B cell (primary cell): Measurements from ENCODE around the gene PIAS4. TPM values are rescaled to one million over a fixed set of nuclear protein-coding genes. Genes with fewer than 3 reads are reported as not detected.
A peak's percentile ranks its signal among the peaks of the same experiment; 100 is the strongest.

Experiments
- ATAC-seq: fragments of 200-7000 bp; cut with Tn5 transposase; one replicate; pipeline ENCODE4 v1.10.0; 2021; ENCODE audit warnings: low read depth, mild to moderate bottlenecking, moderate number of reproducible peaks, moderate library complexity
- CTCF ChIA-PET: fragments of 350-600 bp; sonication (Branson Sonifier 250); formaldehyde crosslinking; loops from one replicate; lab custom pipeline; 2021; ENCODE audit warnings: antibody characterized with exemption, inconsistent platforms; lab: Charles Lee
- POLR2A ChIA-PET: fragments of 350-600 bp; sonication (Branson Sonifier 250); formaldehyde crosslinking; loops from one replicate; lab custom pipeline; 2021; ENCODE audit warnings: antibody characterized with exemption; lab: Charles Lee
- DNase-seq: peaks from one replicate; pipeline ENCODE4 v3.0.0; 2013
- H2AFZ ChIP-seq: 2 replicates; pipeline ENCODE4 v1.6.1; 2012; ENCODE audit warnings: mild to moderate bottlenecking, low read depth, low read length; ENCODE audit not compliant: insufficient read depth, poor library complexity, severe bottlenecking
- H3K27ac ChIP-seq, 2 donors: 1 replicate in 1 of 2; 2 replicates in 1 of 2; pipeline ENCODE4 v1.5.1; 2012 to 2013; ENCODE audit warnings: low read length in 2 of 2, mild to moderate bottlenecking in 2 of 2, moderate library complexity in 1 of 2
- H3K27me3 ChIP-seq, 4 experiments: fragments of 200-600 bp in 1 of 4; sonication (generic) in 1 of 4; replicated peaks in 1 of 4; 1 replicate in 2 of 4; 2 replicates in 2 of 4; pipeline versions ENCODE4 v1.6.1 to v1.7.0; 2013 to 2016; ENCODE audit warnings: low read length in 3 of 4, mild to moderate bottlenecking in 2 of 4, mixed read lengths in 1 of 4, moderate library complexity in 1 of 4; ENCODE audit not compliant: insufficient read depth in 4 of 4, control insufficient read depth in 3 of 4; ENCODE audit errors: control extremely low read depth in 1 of 4
- H3K36me3 ChIP-seq, 2 experiments: replicated peaks in 1 of 2; 1 replicate in 1 of 2; 2 replicates in 1 of 2; pipeline versions ENCODE4 v1.6.1 to v1.7.1; 2013; ENCODE audit warnings: low read length in 1 of 2; ENCODE audit not compliant: insufficient read depth in 2 of 2, control insufficient read depth in 1 of 2; ENCODE audit errors: control extremely low read depth in 1 of 2, extremely low read depth in 1 of 2
- H3K4me1 ChIP-seq, 2 donors: fragments of 200-600 bp in 1 of 2; sonication (generic) in 1 of 2; 1 replicate in 1 of 2; 2 replicates in 1 of 2; pipeline versions ENCODE4 v1.5.1 to v1.6.1; 2013 to 2017; ENCODE audit warnings: low read length in 2 of 2; ENCODE audit not compliant: control insufficient read depth in 2 of 2, insufficient read depth in 2 of 2
- H3K4me2 ChIP-seq: replicated peaks from 2 replicates; pipeline ENCODE3; 2012; ENCODE audit warnings: mild to moderate bottlenecking, low read depth, low read length; ENCODE audit not compliant: poor library complexity, severe bottlenecking
- H3K4me3 ChIP-seq, 5 experiments: fragments of 200-600 bp in 1 of 5; sonication (generic) in 1 of 5; 1 replicate in 3 of 5; 2 replicates in 2 of 5; pipeline versions ENCODE4 v1.5.1 to v1.7.0; 2011 to 2016; ENCODE audit warnings: low read length in 4 of 5, mild to moderate bottlenecking in 4 of 5, low read depth in 2 of 5, control low read depth in 1 of 5, moderate library complexity in 1 of 5; ENCODE audit not compliant: insufficient read depth in 1 of 5; ENCODE audit errors: control extremely low read depth in 1 of 5, extremely low read depth in 1 of 5
- H3K79me2 ChIP-seq: fragments of 200-600 bp; sonication (generic); one replicate; pipeline ENCODE4 v1.6.0; 2016; ENCODE audit warnings: low read length; ENCODE audit not compliant: control insufficient read depth, insufficient read depth
- H3K9ac ChIP-seq: fragments of 200-600 bp; sonication (generic); 2 replicates; pipeline ENCODE4 v1.6.1; 2017; ENCODE audit warnings: mild to moderate bottlenecking, low read length, moderate library complexity
- H3K9me3 ChIP-seq, 3 donors: one replicate each; pipeline versions ENCODE4 v1.6.1 to v1.7.1; 2013; ENCODE audit warnings: low read length in 2 of 3; ENCODE audit not compliant: control insufficient read depth in 2 of 3, insufficient read depth in 1 of 3; ENCODE audit errors: control extremely low read depth in 1 of 3
- H4K20me1 ChIP-seq: 2 replicates; pipeline ENCODE4 v1.6.0; 2012; ENCODE audit warnings: mild to moderate bottlenecking, low read length; ENCODE audit not compliant: insufficient read depth, control insufficient read depth, poor library complexity, severe bottlenecking
- H3K27ac Mint-ChIP-seq: one replicate; pipeline ENCODE4 v1.8.0; 2021; ENCODE audit warnings: mixed read lengths
- H3K27me3 Mint-ChIP-seq: one replicate; pipeline ENCODE4 v1.8.0; 2021; ENCODE audit warnings: mixed read lengths
- H3K4me1 Mint-ChIP-seq: one replicate; pipeline ENCODE4 v1.8.0; 2021; ENCODE audit warnings: mixed read lengths
- H3K4me3 Mint-ChIP-seq: one replicate; pipeline ENCODE4 v1.8.0; 2021; ENCODE audit warnings: mixed read lengths
- H3K9me3 Mint-ChIP-seq: one replicate; pipeline ENCODE4 v1.8.0; 2022; ENCODE audit warnings: mixed read lengths; ENCODE audit not compliant: insufficient read depth
- CTCF ChIP-seq: fragments of 200-600 bp; IDR thresholded peaks from one replicate; pipeline ENCODE4 v1.8.0; 2022; ENCODE audit warnings: antibody characterized with exemption, mild to moderate bottlenecking
- EZH2 ChIP-seq: IDR thresholded peaks from 2 replicates; pipeline ENCODE4 v1.6.1; 2012; ENCODE audit warnings: borderline replicate concordance, low read depth, mild to moderate bottlenecking, moderate library complexity, low read length; ENCODE audit not compliant: insufficient read depth, poor library complexity, severe bottlenecking
- WGBS: methylation state at CpG from one replicate; pipeline ENCODE4 v1.1.5; 2013; ENCODE audit warnings: missing lambda C conversion rate; ENCODE audit not compliant: insufficient coverage; 5-methylcytosine and 5-hydroxymethylcytosine counted together
- intact Hi-C: fragments of 100-400 bp; cut with micrococcal nuclease; formaldehyde crosslinking; loops from one replicate; pipeline ENCODE4 v1.10.0; 2022
- polyA plus RNA-seq: library from polyadenylated mRNA; depleted of rRNA; stranded (reverse); fragments of >200 nt; gene quantifications from 2 replicates; pipeline ENCODE4 v1.2.3, GENCODE V29; 2012
- total RNA-seq, 2 donors: library from RNA; stranded (reverse); fragments of 120-200 nt in 1 of 2; gene quantifications; 1 replicate in 1 of 2; 2 replicates in 1 of 2; pipeline versions ENCODE4 v1.2.3 to v1.2.4, GENCODE V29; 2013 to 2022

The PIAS4 gene
- total and polyA plus RNA-seq, 2 donors (not counting 1 experiment from before 2014, with no cell fraction given) = 13.7 to 56.8 TPM

GRCh38 chr19:4063369-4064148 is 56.0 kb downstream of the PIAS4 start:
- Histone ChIP-seq H3K4me1 (peaks cover 51 to 70% of the 10 kb centered on the region in 2 donors), H3K9me3 (no peaks in the 10 kb centered on the region), H3K9ac (peak overlapping the region; percentile 79), H3K4me3 (peak overlapping the region in 4 of 5 experiments; percentile 56 to 78 (median 67)), H3K27me3 (no peaks in the 10 kb centered on the region), H2AFZ (no peak overlapping the region), H4K20me1 (peaks cover 66% of the 10 kb centered on the region), H3K27ac (peak overlapping the region; percentile 1 to 87), H3K36me3 (peaks cover 0 to 26% of the 10 kb centered on the region in 2 experiments), H3K79me2 (peaks cover 68% of the 10 kb centered on the region), H3K4me2 (peak overlapping the region; percentile 98)
- 56% methylated on average over 29 of the region's 31 CpGs for WGBS
- CTCF ChIA-PET = no interaction called here
- intact Hi-C loops = loop anchor here (10.0 kb wide), 1 partner anchor 889 kb away; the partner anchor contains the start of gene S1PR4
- peak overlapping the region; percentile 80 for H3K27ac Mint-ChIP-seq
- peak overlapping the region; percentile 87 for H3K4me3 Mint-ChIP-seq
- TF ChIP-seq CTCF (no peak), EZH2 (no peak)
- peaks cover 45% of the 10 kb centered on the region for H3K4me1 Mint-ChIP-seq
- no peak for ATAC-seq
- peak; percentile 36 for DNase-seq
- no peaks in the 10 kb centered on the region for H3K27me3 Mint-ChIP-seq
- no peaks in the 10 kb centered on the region for H3K9me3 Mint-ChIP-seq
- POLR2A ChIA-PET = interaction anchor here (0.6 to 2.0 kb wide), 2 partner anchors 46 to 690 kb away, joined by 3 to 6 read pairs; no protein-coding TSS in a partner anchor

DNA sequence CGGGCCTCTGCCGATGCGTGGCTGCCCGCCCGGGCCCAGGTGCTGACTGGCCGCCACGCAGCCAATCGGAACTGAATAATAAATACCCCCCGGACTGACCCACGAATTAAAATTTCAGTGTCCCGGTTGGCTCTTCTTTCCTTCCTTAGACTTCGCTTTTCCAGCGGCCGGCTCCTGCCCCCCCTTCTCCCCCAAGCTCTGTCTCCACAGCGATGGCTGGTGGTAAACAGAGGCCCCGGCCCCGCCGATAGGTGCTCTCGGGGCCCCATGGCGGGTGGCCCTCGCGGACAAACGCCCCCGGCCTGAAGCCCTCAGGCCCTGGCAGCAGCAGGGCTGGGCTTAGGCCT is 56.6 kb downstream of the PIAS4 start:
- CTCF ChIA-PET = interaction anchor here (1.0 kb wide), 1 partner anchor 76 kb away, joined by 3 read pairs; no protein-coding TSS in a partner anchor
- 28% methylated on average over 19 of the region's 24 CpGs for WGBS
- DNase-seq = no peak
- Histone ChIP-seq H3K9me3 (no peaks in the 10 kb centered on the region), H2AFZ (no peak overlapping the region), H3K4me1 (peaks cover 52 to 70% of the 10 kb centered on the region in 2 donors), H3K9ac (peak overlapping the region; percentile 79), H3K27ac (peak overlapping the region; percentile 62 to 87), H4K20me1 (peaks cover 60% of the 10 kb centered on the region), H3K27me3 (no peaks in the 10 kb centered on the region), H3K4me2 (peak overlapping the region; percentile 98), H3K79me2 (peaks cover 64% of the 10 kb centered on the region), H3K36me3 (peaks cover 0 to 26% of the 10 kb centered on the region in 2 experiments), H3K4me3 (peak overlapping the region in 4 of 5 experiments; percentile 56 to 78 (median 67))
- TF ChIP-seq CTCF = no peak
- TF ChIP-seq EZH2 = no peak
- peak overlapping the region; percentile 80 for H3K27ac Mint-ChIP-seq
- H3K4me3 Mint-ChIP-seq = peak overlapping the region; percentile 87
- intact Hi-C loops = loop anchor here (10.0 kb wide), 1 partner anchor 889 kb away; the partner anchor contains the start of gene S1PR4
- H3K4me1 Mint-ChIP-seq = peaks cover 48% of the 10 kb centered on the region
- no peak for ATAC-seq
- POLR2A ChIA-PET = interaction anchor here (0.6 to 2.3 kb wide), 4 partner anchors 45 to 689 kb away, joined by 3 to 8 read pairs (median 4); partner anchors contain the start of genes EEF2 and PIAS4
- no peaks in the 10 kb centered on the region for H3K9me3 Mint-ChIP-seq
- H3K27me3 Mint-ChIP-seq = no peaks in the 10 kb centered on the region
